Liver (tissue), 3 donors: Measurements from ENCODE around the gene IFNA8.

Experiments used
- CTCF ChIP-seq: fragments of 150-350 bp; IDR thresholded peaks from 2 replicates; pipeline ENCODE4 v1.5.1; 2017; ENCODE audit warnings: improper control_type of control experiment, low read depth, low read length; ENCODE audit not compliant: missing input control
- HNF4G ChIP-seq: IDR thresholded peaks from 2 replicates; pipeline ENCODE4 v1.6.1; 2016; ENCODE audit warnings: antibody characterized with exemption
- TAF1 ChIP-seq: conservative IDR thresholded peaks from 2 replicates; pipeline ENCODE4 v1.6.1; 2016; ENCODE audit warnings: antibody characterized with exemption, mild to moderate bottlenecking
- TF ChIP-seq, protein P1 (sequence below): IDR thresholded peaks from 2 replicates; pipeline ENCODE4 v1.6.1; 2016; ENCODE audit warnings: antibody characterized with exemption
- donor health status: healthy.
- donor health status: healthy.

DNA sequence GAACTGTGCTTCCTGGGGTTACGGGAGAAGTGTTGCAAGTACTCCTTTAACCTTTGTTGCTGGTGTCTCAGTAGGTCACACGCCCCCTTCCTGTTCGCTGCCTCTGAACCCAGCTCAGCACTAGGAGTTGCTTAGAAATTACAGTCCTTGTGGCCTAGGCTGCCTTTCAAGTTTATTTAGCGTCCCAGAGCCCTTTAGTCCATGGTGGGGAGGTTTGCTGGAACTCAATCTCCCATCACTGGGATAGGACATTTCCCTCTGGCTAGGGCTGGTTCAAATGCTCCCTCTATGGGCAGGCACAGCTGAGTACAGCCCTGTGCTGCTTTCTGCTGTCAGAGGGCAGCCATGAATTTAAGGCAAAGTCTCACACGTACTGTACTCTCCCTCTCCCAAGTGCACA, 4.7 kb downstream of the IFNA8 start:
- TF ChIP-seq CTCF (peak; percentile 19), HNF4G (no peak), TAF1 (no peak)
- TF ChIP-seq, protein P1, sequence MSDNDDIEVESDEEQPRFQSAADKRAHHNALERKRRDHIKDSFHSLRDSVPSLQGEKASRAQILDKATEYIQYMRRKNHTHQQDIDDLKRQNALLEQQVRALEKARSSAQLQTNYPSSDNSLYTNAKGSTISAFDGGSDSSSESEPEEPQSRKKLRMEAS, result no peak
